NCI-H524 (cell line): ENCODE results near the gene CAPRIN2.
A peak's percentile ranks its signal among the peaks of the same experiment; 100 is the strongest.

Experiments
- DNase-seq, 2 experiments: peaks; one replicate each; lab custom pipeline; 2025; lab: John Stamatoyannopoulos, UW

The CAPRIN2 gene, protein sequence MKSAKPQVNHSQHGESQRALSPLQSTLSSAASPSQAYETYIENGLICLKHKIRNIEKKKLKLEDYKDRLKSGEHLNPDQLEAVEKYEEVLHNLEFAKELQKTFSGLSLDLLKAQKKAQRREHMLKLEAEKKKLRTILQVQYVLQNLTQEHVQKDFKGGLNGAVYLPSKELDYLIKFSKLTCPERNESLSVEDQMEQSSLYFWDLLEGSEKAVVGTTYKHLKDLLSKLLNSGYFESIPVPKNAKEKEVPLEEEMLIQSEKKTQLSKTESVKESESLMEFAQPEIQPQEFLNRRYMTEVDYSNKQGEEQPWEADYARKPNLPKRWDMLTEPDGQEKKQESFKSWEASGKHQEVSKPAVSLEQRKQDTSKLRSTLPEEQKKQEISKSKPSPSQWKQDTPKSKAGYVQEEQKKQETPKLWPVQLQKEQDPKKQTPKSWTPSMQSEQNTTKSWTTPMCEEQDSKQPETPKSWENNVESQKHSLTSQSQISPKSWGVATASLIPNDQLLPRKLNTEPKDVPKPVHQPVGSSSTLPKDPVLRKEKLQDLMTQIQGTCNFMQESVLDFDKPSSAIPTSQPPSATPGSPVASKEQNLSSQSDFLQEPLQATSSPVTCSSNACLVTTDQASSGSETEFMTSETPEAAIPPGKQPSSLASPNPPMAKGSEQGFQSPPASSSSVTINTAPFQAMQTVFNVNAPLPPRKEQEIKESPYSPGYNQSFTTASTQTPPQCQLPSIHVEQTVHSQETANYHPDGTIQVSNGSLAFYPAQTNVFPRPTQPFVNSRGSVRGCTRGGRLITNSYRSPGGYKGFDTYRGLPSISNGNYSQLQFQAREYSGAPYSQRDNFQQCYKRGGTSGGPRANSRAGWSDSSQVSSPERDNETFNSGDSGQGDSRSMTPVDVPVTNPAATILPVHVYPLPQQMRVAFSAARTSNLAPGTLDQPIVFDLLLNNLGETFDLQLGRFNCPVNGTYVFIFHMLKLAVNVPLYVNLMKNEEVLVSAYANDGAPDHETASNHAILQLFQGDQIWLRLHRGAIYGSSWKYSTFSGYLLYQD

DNA sequence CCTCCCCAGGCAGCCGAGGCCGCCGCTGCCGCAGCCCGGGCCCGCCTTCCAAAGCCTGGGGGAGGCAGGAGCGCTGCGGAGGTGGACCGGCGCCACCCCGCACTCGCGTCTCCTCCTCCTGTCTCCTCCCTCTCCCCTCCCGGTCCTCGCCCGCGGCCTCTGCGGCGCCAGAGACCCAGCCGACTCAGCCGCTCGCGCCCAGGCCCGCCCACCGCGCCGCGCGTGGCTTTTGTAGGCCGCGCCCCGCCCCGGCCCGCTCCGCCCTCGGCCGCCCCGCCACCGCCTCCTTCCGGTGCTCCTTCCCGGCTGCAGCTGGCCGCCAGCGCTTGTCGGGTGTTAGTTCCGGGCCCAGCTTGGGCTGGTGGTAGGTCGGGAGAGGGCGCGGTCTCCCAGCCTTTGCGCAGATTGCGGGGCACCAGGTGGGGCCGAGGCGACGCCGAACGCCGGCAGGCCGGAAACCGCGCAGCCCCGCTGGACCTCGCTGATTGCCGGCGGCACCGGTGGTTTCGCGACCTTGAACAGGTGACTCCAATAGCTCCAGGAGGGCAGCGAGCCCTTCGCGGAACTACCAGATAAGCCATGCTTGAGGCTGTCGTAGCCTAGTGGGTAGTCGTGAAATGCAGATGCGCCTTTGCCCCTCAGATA lies at the start of gene CAPRIN2:
Gene CAPRIN2 (minus strand): TSS at position 202 of the 645 bp plus-strand sequence. CDS start 1,431 bp downstream, outside the sequence.
- DNase-seq, result peak; percentile 85 to 90

DNA sequence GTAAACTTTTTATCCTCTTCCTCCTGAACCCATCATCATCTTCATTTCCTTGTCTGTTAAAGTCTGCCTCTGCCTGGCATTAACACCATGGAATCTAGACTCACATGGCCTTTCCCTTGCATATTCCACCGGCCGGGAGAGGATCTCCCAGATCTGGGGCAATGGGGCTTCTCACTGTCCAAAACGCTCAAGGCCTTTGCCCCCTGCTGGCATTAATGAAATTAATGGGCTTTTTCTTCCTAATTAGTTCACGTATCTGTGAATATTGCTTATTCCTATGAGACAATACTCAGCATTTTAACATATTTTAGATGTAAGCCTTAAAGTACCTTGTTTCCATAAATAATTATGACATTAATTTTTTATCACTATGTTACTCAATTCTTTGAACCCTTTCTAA lies 42.9 kb upstream of the CAPRIN2 start:
- DNase-seq, result no peak

DNA sequence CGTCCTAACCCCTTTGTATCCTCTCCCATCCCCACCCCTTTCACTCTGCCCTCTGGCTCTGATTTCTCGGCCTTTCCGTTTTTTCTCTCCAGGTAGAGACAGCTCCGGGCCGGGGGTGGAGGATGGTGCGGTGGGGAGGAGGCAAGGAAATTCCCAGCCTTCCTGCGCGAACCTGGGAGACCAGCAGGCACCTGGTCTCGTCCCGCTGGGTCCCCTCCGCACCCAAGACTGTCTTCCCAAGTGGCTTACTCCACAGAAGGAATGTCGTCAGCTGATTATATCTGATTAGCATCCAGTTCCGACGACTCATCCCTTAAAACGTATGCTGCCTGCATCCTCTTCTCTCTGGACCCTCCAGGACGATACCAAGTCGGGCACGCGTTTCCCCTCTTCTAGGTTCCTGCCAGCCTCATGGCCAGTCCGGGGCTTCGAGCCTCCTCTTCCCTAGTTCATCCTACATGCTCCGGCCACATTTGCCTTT lies 42.2 kb upstream of the CAPRIN2 start:
- peak in 1 of 2 experiments; percentile 37 for DNase-seq

DNA sequence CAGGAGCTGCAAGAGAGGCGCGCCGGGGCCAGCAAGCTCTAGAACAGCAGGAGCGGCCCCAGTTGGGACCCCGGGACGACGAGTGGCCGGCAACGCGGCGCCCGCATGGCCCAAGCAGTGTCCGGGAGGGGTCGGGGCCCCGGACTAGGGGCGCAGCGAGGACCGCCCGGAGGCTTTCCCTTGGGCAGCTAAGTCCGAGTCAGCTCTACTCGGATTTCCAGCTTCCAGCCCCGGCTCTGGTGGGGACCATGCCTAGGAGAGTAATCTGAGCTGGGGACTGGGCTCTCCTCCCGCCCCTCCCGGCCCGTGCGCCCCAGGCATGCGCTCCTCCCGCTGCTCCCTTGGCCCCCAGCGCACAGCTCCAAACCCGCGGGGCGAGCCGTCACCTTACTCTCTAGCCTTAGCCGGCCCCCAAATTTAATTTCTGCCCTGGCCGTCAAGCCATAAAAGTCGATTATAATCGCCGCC lies 41.6 kb upstream of the CAPRIN2 start:
- peak; percentile 45 to 58 for DNase-seq

DNA sequence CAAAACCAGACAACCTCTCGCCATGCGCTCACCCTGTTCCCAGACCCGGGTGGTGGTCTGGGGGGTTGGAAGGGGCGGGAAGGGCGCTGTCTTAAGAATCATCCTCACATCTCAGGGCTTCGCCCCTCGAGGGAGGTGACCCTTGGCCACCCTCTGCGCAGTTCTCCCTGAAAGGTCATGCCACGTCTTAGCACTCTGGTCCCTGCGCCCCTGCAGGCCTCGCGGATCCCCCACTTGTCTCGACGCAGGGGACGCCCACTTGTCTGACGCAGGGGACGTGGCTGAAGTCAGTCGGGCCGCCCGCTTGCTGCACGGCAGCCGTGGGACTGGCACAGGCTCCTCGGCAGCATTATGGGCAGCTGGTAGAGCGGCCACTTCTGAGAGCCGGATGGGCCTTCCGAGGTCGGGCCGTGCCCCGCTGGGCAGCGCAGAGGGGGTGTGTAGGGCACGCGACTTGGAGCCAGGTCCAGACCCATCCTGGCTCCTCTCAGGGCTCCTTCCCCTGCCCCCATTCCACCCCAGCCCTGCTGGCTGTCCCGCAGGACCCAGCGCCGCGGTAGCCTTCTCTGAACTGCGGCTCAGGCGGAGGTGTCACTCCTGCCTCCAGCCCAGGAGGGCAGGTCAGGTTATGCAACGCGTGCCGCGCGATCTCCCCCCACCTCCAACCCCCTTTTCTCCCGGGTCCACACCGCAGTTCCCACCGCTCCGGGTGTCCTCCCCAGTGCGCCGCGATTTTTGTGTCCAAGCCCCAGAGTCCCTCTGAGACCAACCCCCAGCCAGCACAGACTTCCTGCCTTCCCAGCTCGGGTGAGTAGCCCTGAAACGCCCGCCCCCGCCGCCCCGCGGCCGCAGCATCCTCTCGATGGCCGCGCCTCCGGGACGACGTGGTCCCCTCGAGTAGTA lies 40.9 kb upstream of the CAPRIN2 start:
- DNase-seq, result peak in 1 of 2 experiments; percentile 54

DNA sequence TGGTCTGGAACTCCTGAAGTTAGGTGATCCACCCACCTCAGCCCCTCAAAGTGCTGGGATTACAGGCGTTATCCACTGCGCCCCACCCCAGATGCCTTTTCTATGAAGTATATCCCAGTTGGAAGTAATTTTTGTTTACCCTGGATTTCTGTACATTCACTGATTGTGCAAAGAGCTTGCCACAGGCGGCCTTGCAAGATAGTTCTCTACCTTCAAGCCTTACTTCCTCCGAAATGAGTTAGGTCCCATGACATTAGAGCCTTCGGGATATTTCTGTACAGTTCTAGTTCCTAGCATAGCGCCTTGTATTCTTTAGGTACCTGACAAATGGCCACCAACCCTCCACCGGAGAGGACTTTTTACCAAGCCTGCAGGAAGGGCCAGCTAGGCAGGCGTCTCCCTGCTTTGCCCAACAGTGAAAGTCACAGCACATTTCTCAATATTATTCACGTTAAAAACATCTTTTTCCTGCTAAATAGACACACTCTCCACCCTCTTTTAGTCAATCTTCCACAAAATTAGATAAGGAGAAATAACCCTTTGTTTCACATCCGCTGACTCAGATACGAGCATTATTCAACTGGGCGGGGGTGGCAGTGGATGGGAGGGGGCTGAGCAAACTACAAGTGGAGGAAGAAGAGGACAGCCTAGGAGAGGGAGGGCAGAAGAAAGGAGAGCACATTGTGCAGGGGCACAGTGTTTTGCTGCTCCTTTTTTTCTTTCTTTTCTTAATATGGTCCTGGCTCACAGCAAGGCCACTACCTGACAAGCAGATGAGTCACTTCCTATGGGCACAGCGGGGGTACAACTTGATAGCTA lies 40.0 kb upstream of the CAPRIN2 start:
- no peak for DNase-seq

DNA sequence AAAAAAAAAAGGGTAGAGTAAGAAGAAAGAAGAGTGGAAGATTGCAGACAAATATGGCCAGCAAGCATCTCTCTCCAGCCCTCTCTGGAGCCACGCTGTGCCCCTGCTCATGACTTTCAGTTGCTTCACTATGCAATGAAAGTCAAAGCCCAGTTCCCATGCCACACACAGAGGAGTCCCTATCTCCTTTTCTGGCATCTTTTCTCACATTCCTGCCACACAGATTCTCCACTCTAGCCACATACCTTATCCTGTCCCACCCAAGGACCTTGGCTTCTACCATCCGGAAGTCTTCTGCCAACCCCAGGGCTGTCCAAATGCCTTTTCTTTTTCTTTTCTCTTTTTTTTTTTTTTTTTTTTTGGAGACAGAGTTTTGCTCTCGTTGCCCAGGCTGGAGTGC lies 39.3 kb upstream of the CAPRIN2 start:
- no peak for DNase-seq

DNA sequence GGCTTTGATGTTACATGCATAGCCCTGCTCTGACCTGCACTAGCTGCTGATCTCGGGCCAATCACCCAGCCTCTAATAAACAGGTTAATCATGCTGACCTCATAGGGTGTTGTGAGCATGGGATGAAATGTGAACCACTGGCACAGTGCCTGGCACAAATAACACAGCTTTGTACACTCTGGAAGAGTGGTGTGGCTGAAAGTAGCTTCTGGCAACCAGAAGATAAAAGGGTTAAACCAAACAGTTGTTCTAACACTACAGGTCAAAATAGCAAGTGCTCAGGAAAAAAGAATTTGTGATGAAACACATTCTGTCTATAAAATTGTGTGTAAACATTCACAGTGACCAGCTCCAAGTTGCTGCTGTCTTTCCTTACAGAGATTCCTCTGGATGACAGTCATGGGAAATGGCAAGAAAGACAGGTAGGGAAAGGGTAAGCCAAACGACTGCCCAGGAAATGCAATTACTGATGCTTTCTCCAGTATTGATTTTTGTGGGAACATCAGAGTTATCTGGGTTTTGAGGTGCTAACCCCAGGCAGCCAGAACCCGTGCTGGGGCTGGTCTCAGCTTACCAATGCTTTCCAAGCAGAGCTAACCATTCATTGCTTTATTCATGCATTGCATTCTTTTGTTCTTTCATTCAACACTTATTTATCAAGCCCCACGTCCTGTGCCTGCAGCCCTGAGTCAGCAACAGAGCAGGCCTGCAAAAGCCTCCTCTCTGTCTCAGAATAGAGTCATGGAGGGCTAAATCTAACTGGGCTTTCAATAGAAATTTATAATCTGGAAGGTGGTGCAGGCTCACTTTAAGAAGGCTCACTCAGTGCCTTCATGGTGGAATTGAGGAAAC lies 38.1 kb upstream of the CAPRIN2 start:
- DNase-seq, result no peak

DNA sequence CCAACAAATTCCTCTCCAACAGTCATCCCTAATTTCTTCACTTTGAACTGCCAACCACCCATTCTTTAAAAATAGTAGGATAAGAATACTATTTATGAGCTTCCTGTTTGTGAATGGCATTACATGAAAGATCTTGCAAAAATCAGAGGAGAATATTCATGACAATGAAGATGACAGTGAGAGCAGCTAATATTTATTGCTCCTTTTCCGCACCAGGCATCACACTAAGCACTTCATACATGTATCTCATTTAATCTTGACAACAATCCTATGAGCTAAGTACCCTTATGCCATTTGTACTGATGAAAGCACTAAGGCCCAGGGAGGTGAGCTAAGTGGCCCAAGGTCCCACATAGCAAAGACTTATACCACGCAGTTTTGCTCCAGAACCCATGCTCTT lies 37.3 kb upstream of the CAPRIN2 start:
- DNase-seq, result no peak

DNA sequence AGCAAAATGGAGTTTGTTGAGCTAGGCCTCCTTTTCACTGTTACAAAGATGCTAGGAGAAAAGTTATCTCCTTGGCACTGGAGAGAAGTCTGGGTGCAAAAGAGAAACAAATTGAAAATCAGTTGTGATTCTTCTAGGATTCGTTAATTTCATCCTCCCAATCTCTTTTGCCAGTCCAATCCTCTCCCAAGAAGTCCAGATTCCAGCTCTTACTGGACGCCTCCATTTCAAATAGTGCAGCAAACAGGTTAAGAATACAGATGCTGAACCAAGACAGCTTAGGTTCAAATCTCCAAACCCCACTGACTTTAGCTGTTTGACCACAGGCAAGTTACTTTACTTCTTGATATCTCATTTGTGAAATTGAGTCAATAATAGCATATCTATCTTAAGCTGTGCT lies 34.0 kb upstream of the CAPRIN2 start:
- no peak for DNase-seq

DNA sequence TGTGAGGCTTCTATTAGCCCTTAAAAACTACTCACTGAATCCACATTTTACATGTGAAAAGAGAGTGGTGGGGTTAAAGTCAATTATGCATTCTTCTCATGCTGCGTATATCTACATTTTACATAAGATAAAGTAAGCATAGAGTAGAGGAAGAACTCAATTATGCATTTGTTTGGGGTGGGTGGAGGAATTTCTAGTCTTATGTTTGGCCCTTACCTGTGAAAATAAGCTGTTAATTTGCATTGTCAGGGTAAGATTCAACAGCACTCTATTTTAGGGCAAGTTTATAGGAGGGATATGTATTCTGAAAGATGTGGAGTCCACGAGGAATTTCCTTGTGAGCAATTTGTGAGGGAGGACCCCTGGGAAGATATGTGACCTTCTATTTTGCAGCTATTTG lies 30.9 kb upstream of the CAPRIN2 start:
- DNase-seq, result no peak

DNA sequence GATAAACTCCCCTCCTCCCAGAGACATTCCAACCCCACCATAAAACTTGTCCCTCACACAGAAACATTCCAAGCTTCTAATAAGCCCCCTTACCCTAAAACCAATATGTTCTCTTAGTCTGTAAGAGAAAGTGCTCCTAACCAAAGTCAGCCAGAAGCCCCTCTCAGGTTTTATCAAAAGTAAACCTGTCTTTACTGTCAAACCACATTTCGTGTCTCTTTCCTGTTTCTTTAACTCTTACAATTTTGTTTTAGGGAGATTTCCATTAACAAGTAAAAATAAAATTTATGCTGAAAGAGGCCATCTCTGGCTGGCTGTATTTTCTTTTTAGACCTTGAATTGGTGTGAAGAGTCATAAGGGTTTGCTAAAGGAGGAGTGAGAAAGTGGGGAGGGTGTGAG lies 29.8 kb upstream of the CAPRIN2 start:
- no peak for DNase-seq

DNA sequence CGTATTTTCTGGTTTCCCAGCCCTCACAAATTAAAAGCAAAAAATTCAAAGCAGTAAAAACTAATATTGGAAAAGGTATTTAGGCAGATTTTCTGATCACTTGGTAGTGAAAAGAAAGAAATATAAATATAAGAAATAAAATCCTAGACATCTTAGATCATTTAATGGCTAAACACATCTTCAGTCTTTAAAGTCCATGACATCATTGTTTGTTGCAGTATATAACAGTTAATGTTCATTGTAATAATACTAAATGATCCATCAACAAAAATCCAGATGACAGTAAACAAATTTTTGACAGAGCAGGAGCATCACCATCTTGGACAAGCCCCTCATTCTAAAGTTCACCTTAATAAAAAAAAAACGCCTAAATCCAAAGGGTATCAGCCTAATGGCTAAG lies 29.2 kb upstream of the CAPRIN2 start:
- DNase-seq, result no peak

DNA sequence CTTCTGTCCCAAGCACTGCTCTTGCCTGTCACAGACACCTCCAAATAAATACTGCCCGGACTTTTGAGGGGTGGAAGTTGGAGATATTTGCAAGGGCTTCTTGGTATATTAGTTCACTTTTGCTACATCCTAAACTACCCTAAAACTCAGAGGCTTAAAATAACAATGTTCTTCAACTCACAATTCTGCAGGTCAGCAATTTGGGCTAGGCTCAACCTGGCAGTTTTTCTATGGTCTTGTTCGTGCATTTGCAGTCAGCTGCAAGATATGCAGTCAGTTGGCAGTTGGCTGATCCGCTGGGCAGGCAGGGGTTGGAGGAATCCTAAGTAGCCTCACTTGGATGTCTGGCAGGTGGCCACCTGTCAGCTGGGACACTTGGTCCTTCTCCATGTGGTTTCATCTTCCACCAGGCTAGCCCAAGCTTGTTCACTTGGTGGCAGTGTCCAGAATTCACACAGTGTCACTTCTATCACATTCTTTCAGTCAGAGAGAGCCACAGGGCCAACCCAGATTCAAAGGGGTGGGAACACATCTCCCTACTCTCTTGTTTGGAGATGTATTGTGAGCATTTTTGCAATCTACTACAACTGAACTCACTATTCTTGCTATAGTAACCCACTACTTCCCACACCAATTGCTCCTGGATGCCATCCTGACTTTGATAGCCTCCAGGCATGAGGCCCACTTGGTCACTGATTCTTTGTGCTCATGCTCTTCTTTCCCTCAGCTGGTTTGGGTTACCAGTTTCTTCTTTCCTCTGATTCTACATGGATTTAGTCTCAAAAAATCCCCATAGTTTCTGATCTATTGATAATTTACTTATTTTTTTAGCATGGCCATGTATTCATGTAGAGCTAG lies 27.8 kb upstream of the CAPRIN2 start:
- peak in 1 of 2 experiments; percentile 18 for DNase-seq

DNA sequence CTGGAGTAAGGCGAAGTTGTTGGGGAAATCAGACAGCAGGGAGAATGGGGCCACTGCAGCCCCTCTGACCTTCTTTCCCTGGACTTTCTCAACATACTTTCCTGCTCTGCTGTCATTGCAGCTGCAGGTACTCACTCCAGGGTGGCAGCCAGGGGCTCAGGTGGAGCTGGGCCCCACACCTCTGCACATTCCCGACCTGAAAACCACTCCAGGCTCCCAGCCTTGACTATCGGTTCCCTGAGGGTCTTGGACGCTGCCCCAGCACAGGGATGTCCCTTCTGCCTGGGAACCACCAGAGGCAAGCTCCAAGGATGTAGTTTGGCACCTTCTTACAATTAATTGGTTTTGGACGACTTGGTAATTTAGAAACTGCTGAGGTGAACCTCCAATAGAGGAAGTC lies 24.8 kb upstream of the CAPRIN2 start:
- no peak for DNase-seq

DNA sequence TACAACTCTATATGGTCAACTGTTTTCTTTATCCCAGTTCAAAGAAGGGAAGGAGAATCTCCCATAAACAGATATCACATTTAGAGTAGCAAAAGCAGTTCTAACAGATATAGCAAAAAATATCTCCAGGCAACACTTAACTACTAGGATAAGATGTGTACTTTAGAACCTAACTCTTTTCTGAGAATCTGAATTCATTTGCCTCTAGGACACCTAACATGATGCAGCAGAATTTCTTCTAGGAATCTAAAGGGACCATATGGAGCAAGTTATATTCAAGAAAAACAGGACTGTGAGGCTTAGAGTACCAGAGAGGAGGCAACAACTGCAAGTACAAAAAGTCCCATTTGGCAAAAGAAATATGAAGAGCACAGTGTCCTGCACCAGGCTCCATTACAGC lies 24.4 kb upstream of the CAPRIN2 start:
- no peak for DNase-seq

DNA sequence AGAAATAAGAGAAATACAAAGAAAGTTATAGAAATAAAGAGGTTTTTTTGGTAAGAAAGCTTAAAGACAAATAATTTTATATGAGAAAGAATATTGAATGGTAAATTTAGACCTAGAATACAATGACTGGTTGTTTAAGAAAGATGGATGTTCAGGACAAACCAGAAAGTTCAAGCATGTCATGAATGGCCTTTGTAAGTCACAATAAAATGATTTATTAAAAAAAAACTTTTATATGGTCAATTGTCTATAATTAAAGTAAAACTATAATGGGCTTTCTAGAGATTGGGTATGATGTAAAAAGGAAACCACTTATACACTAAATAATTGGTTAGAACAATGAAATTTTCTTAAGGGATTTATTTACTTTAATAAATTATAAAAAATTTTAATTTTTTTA lies 19.8 kb upstream of the CAPRIN2 start:
- DNase-seq, result no peak

DNA sequence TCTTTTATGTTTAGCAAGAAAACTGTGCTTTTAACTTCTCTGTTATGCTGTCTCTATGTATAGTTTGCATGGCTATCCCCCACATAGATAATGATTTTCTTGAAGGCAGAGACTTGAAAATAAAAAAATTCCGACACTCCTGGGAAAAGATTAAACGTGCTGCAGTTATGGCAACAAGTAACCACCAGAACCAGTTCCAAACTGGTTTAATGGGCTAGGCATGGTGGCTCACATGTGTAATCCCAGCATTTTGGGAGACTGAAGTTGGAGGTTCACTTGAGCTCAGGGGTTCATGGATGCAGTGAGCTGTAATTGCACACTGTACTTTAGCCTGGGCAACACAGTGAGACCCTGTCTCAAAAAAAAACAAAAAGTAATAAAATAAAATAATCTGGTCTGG lies 15.1 kb upstream of the CAPRIN2 start:
- DNase-seq, result no peak
